ENCODE measurements around the gene CR1L. TPM values are rescaled to one million over a fixed set of nuclear protein-coding genes. Genes with fewer than 3 reads are reported as not detected.

CR1L gene
- total and polyA plus RNA-seq, 9 of the 15 experiments (the other 6 are each of a cell fraction or from before 2014, with no cell fraction given) = 10.1 to 74.8 (median 34.3) TPM

DNA sequence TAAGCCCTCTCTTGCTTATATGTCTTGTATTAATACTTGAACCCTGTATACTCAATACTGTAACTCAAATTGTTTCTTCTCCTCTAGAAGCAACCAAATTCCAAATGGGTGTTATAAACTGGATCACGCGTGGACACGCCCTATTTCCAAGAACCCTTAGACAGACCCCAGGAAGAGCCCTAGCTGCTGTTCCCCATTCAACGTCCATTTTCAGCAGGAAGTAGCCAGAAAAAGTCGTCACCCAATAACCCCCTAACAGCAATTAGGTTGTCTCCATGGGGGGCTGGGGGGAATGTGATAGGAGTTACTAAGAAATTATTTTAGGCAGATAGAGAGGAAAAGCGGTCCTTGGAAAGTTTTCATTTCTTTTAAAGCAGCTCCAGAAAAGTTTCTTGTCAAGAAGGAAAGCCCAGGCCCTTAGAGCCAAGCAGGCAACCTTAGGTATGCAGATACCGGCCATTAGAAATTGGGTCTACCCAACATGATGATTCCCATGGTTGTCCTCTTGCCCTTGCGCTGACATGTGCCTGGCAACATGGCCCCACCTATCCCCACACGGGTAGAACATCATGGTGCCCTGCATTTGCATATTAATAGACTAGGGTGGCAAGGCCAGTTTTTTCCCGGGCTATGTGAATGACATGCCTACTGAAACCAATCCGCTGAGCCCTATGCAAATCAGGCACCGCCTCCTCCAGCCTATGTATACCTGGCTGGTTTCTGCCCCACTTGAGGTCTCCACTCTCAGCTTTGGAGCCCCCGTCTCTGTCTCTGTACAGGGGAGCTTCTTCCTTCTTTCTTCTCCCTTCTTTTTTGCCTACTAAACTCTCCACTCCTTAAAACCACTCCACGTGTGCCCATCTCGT lies 102.9 kb downstream of the CR1L start (continued):
- no peak for TF ChIP-seq ZNF146 (CRISPR knock-in tag; IDR thresholded peaks at IDR 0.05; ENCODE audit: unreplicated experiment)
- TF ChIP-seq LARP7 (IDR thresholded peaks at IDR 0.05) = no peak
- no peak for TF ChIP-seq ZNF232 (CRISPR knock-in tag; IDR thresholded peaks at IDR 0.05)
- no peak for TF ChIP-seq MAFG (tag; conservative IDR thresholded peaks at IDR 0.05)
- no peak for TF ChIP-seq POLR2H (tag; IDR thresholded peaks at IDR 0.05; ENCODE audit: low read depth)
- no peak for TF ChIP-seq HEY1 (CRISPR knock-in tag; IDR thresholded peaks at IDR 0.05; ENCODE audit: borderline replicate concordance)
- TF ChIP-seq ZEB2 (IDR thresholded peaks at IDR 0.05) = no peak
- no peak for TF ChIP-seq PPARD (CRISPR knock-in tag; IDR thresholded peaks at IDR 0.05)
- TF ChIP-seq ZNF133 (CRISPR knock-in tag; IDR thresholded peaks at IDR 0.05) = no peak
- TF ChIP-seq ZNF217 (CRISPR knock-in tag; IDR thresholded peaks at IDR 0.05) = no peak
- no peak for TF ChIP-seq HMGN3 (IDR thresholded peaks at IDR 0.05; ENCODE audit: borderline replicate concordance, extremely low read depth, insufficient read length, low read depth, low read length)
- TF ChIP-seq TCF15 (CRISPR knock-in tag; IDR thresholded peaks at IDR 0.05) = no peak; the same call in 1 of the 2 replicates
- no peak for TF ChIP-seq ARHGAP35 (IDR thresholded peaks at IDR 0.05; ENCODE audit: partially characterized antibody)
- no peak for TF ChIP-seq TRIM28 (IDR thresholded peaks at IDR 0.05)
- 0 out of 2 replicates have a peak, but pooled peaks have one; percentile 24 for TF ChIP-seq CREB3L1 (IDR thresholded peaks at IDR 0.05; ENCODE audit: borderline replicate concordance, low read depth)
- TF ChIP-seq IRF2 (CRISPR knock-in tag; IDR thresholded peaks at IDR 0.05) = no peak
- no peak for TF ChIP-seq ETV1 (tag; conservative IDR thresholded peaks at IDR 0.05; ENCODE audit: low read depth)
- 0 out of 2 replicates have a peak, but pooled peaks have one; percentile 28 for TF ChIP-seq IFI16 (CRISPR knock-in tag; IDR thresholded peaks at IDR 0.05)
- TF ChIP-seq, protein P1, sequence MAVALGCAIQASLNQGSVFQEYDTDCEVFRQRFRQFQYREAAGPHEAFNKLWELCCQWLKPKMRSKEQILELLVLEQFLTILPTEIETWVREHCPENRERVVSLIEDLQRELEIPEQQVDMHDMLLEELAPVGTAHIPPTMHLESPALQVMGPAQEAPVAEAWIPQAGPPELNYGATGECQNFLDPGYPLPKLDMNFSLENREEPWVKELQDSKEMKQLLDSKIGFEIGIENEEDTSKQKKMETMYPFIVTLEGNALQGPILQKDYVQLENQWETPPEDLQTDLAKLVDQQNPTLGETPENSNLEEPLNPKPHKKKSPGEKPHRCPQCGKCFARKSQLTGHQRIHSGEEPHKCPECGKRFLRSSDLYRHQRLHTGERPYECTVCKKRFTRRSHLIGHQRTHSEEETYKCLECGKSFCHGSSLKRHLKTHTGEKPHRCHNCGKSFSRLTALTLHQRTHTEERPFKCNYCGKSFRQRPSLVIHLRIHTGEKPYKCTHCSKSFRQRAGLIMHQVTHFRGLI (CRISPR knock-in tag; IDR thresholded peaks at IDR 0.05) = no peak; the same call in 1 of the 2 replicates

Data from K562 (cell line).